Measurements from ENCODE around the gene RANBP10.

GRCh38 chr16:67844497-67844896, 38.1 kb upstream of the RANBP10 start:
- TF ChIP-seq RAD21 (IDR thresholded peaks at IDR 0.05) (no peak), TAF1 (conservative IDR thresholded peaks at IDR 0.05) (no peak), REST (IDR thresholded peaks at IDR 0.05) (no peak), RXRA (IDR thresholded peaks at IDR 0.05) (no peak), SP1 (IDR thresholded peaks at IDR 0.05) (no peak), EGR1 (IDR thresholded peaks at IDR 0.05; ENCODE audit: low read depth in 2 of 2) (no peak), JUND (IDR thresholded peaks at IDR 0.05) (no peak), GABPA (IDR thresholded peaks at IDR 0.05 in 1 of 2, conservative IDR thresholded peaks at IDR 0.05 in 1 of 2) (no peak), YY1 (IDR thresholded peaks at IDR 0.05) (no peak)
- TF ChIP-seq, protein P1, sequence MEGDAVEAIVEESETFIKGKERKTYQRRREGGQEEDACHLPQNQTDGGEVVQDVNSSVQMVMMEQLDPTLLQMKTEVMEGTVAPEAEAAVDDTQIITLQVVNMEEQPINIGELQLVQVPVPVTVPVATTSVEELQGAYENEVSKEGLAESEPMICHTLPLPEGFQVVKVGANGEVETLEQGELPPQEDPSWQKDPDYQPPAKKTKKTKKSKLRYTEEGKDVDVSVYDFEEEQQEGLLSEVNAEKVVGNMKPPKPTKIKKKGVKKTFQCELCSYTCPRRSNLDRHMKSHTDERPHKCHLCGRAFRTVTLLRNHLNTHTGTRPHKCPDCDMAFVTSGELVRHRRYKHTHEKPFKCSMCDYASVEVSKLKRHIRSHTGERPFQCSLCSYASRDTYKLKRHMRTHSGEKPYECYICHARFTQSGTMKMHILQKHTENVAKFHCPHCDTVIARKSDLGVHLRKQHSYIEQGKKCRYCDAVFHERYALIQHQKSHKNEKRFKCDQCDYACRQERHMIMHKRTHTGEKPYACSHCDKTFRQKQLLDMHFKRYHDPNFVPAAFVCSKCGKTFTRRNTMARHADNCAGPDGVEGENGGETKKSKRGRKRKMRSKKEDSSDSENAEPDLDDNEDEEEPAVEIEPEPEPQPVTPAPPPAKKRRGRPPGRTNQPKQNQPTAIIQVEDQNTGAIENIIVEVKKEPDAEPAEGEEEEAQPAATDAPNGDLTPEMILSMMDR (IDR thresholded peaks at IDR 0.05; ENCODE audit: low read depth, low read length, missing input control): no peak
- TF ChIP-seq, protein P2, sequence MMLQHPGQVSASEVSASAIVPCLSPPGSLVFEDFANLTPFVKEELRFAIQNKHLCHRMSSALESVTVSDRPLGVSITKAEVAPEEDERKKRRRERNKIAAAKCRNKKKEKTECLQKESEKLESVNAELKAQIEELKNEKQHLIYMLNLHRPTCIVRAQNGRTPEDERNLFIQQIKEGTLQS (IDR thresholded peaks at IDR 0.05): no peak

Measured in liver (tissue), 3 donors.